Endothelial cell of umbilical vein (primary cell): Measurements from ENCODE around the gene TUFT1. TPM values are rescaled to one million over a fixed set of nuclear protein-coding genes. Genes with fewer than 3 reads are reported as not detected.

Source experiments
- BruUV-seq: library from RNA; stranded (reverse); fragments of 400-500 nt; replicated peaks from 2 replicates; lab custom pipeline; 2021; lab: Mats Ljungman, UMichigan
- CTCF ChIA-PET: fragments of 300-600, 350-600 bp; sonication (Branson Sonifier 250); formaldehyde crosslinking; loops from one replicate; lab custom pipeline; 2021; ENCODE audit warnings: antibody characterized with exemption, inconsistent platforms; lab: Charles Lee
- POLR2A ChIA-PET: fragments of 300-600, 350-600 bp; sonication (Branson Sonifier 250); formaldehyde crosslinking; loops from one replicate; lab custom pipeline; 2021; ENCODE audit warnings: antibody characterized with exemption, inconsistent platforms; lab: Charles Lee
- DNase-seq: peaks from one replicate; pipeline ENCODE4 v3.0.0-alpha.2; 2011; ENCODE audit warnings: low read depth, low spot score
- FAIRE-seq: peaks from 2 replicates; lab custom pipeline; 2011; peaks lifted over from hg19 to GRCh38; lab: Jason Lieb, UNC
- H2AFZ ChIP-seq: 2 replicates; pipeline ENCODE4 v1.6.0; 2012; ENCODE audit warnings: low read depth, low read length, control low read depth, inconsistent platforms
- H3K27ac ChIP-seq: 2 replicates; pipeline ENCODE4 v1.5.1; 2011; ENCODE audit warnings: low read depth, mild to moderate bottlenecking, control low read depth, low read length, moderate library complexity; ENCODE audit not compliant: insufficient read depth
- H3K27me3 ChIP-seq, 2 experiments: 2 replicates each; pipeline versions ENCODE4 v1.6.0 to v1.6.1; 2011; ENCODE audit warnings: low read length in 2 of 2, mixed read lengths in 1 of 2; ENCODE audit not compliant: control insufficient read depth in 2 of 2, insufficient read depth in 2 of 2
- H3K36me3 ChIP-seq, 2 experiments: 2 replicates in 1 of 2; 3 replicates in 1 of 2; pipeline ENCODE4 v1.5.1; 2011; ENCODE audit warnings: low read length in 2 of 2, mild to moderate bottlenecking in 1 of 2, moderate library complexity in 1 of 2; ENCODE audit not compliant: control insufficient read depth in 2 of 2, insufficient read depth in 2 of 2; ENCODE audit errors: extremely low read depth in 1 of 2
- H3K4me1 ChIP-seq: 3 replicates; pipeline ENCODE4 v1.5.1; 2011; ENCODE audit warnings: mild to moderate bottlenecking, low read length; ENCODE audit not compliant: control insufficient read depth, insufficient read depth; ENCODE audit errors: extremely low read depth
- H3K4me2 ChIP-seq: 2 replicates; pipeline ENCODE4 v1.6.1; 2011; ENCODE audit warnings: low read length, control low read depth, mixed read lengths; ENCODE audit not compliant: insufficient read depth
- H3K4me3 ChIP-seq, 3 experiments: fragments of 200-600 bp in 1 of 3; sonication (generic), shearing (Covaris generic) in 1 of 3; replicated peaks in 1 of 3; 2 replicates each; pipeline ENCODE4 v1.5.1; 2011 to 2016; ENCODE audit warnings: control low read depth in 3 of 3, low read length in 3 of 3, mild to moderate bottlenecking in 2 of 3, inconsistent platforms in 1 of 3, low read depth in 1 of 3, moderate library complexity in 1 of 3; ENCODE audit not compliant: insufficient read depth in 1 of 3
- H3K79me2 ChIP-seq: 2 replicates; pipeline ENCODE4 v1.6.0; 2012; ENCODE audit warnings: low read length, inconsistent platforms; ENCODE audit not compliant: control insufficient read depth, insufficient read depth
- H3K9ac ChIP-seq: replicated peaks from 2 replicates; pipeline ENCODE3; 2011; ENCODE audit warnings: low read length, control low read depth; ENCODE audit not compliant: insufficient read depth; ENCODE audit errors: extremely low read depth
- H3K9me1 ChIP-seq: replicated peaks from 3 replicates; pipeline ENCODE4 v1.6.0; 2011; ENCODE audit warnings: mild to moderate bottlenecking, low read length; ENCODE audit not compliant: control insufficient read depth, insufficient read depth; ENCODE audit errors: extremely low read depth
- H3K9me3 ChIP-seq: replicated peaks from 2 replicates; pipeline ENCODE4 v1.5.1; 2012; ENCODE audit warnings: low read length, inconsistent platforms; ENCODE audit not compliant: control insufficient read depth, insufficient read depth
- H4K20me1 ChIP-seq: replicated peaks from 2 replicates; pipeline ENCODE3; 2011; ENCODE audit warnings: mild to moderate bottlenecking, low read length; ENCODE audit not compliant: control insufficient read depth, insufficient read depth; ENCODE audit errors: extremely low read depth
- CTCF ChIP-seq, 2 donors: IDR thresholded peaks; 1 replicate in 1 of 2; 2 replicates in 1 of 2; pipeline ENCODE4 v1.5.1; 2011; ENCODE audit warnings: low read length in 2 of 2, mild to moderate bottlenecking in 2 of 2, moderate library complexity in 2 of 2, control low read depth in 1 of 2, inconsistent platforms in 1 of 2, low read depth in 1 of 2; ENCODE audit not compliant: insufficient read depth in 1 of 2; ENCODE audit errors: extremely low read depth in 1 of 2
- EZH2 ChIP-seq: IDR thresholded peaks from 2 replicates; pipeline ENCODE4 v1.6.1; 2012; ENCODE audit warnings: borderline replicate concordance, low read depth, mild to moderate bottlenecking, moderate library complexity, low read length, inconsistent platforms; ENCODE audit not compliant: severe bottlenecking
- FOS ChIP-seq: IDR thresholded peaks from 2 replicates; pipeline ENCODE4 v1.6.1; 2011; ENCODE audit warnings: mild to moderate bottlenecking, low read length, moderate library complexity, borderline replicate concordance; ENCODE audit not compliant: insufficient read depth
- GATA2 ChIP-seq: IDR thresholded peaks from 2 replicates; pipeline ENCODE4 v1.7.0; 2011; ENCODE audit warnings: low read depth, mild to moderate bottlenecking, moderate library complexity, mixed read lengths, low read length; ENCODE audit not compliant: insufficient read length, insufficient read depth
- JUN ChIP-seq: IDR thresholded peaks from 2 replicates; pipeline ENCODE4 v1.6.1; 2011; ENCODE audit warnings: borderline replicate concordance, low read depth; ENCODE audit not compliant: insufficient read length, insufficient read depth
- MAX ChIP-seq: IDR thresholded peaks from 2 replicates; pipeline ENCODE4 v1.6.1; 2011; ENCODE audit not compliant: insufficient read depth, insufficient read length
- MYC ChIP-seq: IDR thresholded peaks from one replicate; pipeline ENCODE4 v1.6.1; 2011; ENCODE audit warnings: mild to moderate bottlenecking, low read depth, low read length
- POLR2A ChIP-seq: IDR thresholded peaks from 2 replicates; pipeline ENCODE4 v1.6.1; 2012; ENCODE audit warnings: low read depth, mild to moderate bottlenecking, control low read depth, low read length
- POLR2AphosphoS5 ChIP-seq: IDR thresholded peaks from 2 replicates; pipeline ENCODE4 v1.6.1; 2012; ENCODE audit warnings: low read depth, mild to moderate bottlenecking, control low read depth, low read length, moderate library complexity; ENCODE audit not compliant: insufficient read depth
- dilution Hi-C: fragments of 300-500 bp; cut with MboI; formaldehyde crosslinking; loops from one replicate; pipeline ENCODE4 v1.15.0; 2019; ENCODE audit warnings: low sequenced_read_pairs; ENCODE audit not compliant: extremely low pct_ligation_motif_present
- intact Hi-C: fragments of 100-400 bp; cut with micrococcal nuclease; formaldehyde crosslinking; loops from one replicate; pipeline ENCODE4 v1.10.0; 2022
- polyA plus RNA-seq, 4 experiments: library from polyadenylated mRNA; depleted of rRNA in 3 of 4; stranded (reverse) in 3 of 4; unstranded in 1 of 4; fragments of >200 nt; gene quantifications; 2 replicates each; pipeline versions ENCODE4 v1.2.1 to v1.2.3, GENCODE V29; 2011 to 2012; ENCODE audit warnings: missing spikeins in 1 of 4
- total RNA-seq: library from RNA; stranded (reverse); gene quantifications from 2 replicates; pipeline ENCODE4 v1.2.3, GENCODE V29; 2021

TUFT1 gene
- total and polyA plus RNA-seq, 2 donors (not counting 3 experiments of a cell fraction or from before 2014, with no cell fraction given), result 4.3 to 5.1 TPM

DNA sequence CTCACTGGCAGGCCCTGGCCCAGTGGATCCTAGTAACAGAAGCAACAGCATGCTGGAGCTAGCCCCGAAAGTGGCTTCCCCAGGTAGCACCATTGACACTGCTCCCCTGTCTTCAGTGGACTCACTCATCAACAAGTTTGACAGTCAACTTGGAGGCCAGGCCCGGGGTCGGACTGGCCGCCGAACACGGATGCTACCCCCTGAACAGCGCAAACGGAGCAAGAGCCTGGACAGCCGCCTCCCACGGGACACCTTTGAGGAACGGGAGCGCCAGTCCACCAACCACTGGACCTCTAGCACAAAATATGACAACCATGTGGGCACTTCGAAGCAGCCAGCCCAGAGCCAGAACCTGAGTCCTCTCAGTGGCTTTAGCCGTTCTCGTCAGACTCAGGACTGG, 21.2 kb upstream of the TUFT1 start:
- H3K4me1 ChIP-seq, result no peaks in the 10 kb centered on the region
- no peaks in the 10 kb centered on the region for H3K9me1 ChIP-seq
- no peak overlapping the region for H2AFZ ChIP-seq
- no peak overlapping the region for H3K4me2 ChIP-seq
- no peak overlapping the region for H3K27ac ChIP-seq
- no peaks in the 10 kb centered on the region for H3K79me2 ChIP-seq
- no TSS peak for BruUV-seq
- no peaks in the 10 kb centered on the region for H3K9me3 ChIP-seq
- H3K4me3 ChIP-seq, result no peak overlapping the region
- DNase-seq (no peak), FAIRE-seq (no peak)
- ChIA-PET CTCF (no interaction called here), POLR2A (no interaction called here)
- intact Hi-C loops (no loop called here), dilution Hi-C loops (no loop called here)
- H3K36me3 ChIP-seq, result no peaks in the 10 kb centered on the region
- TF ChIP-seq EZH2 (no peak), MAX (no peak), MYC (no peak), GATA2 (no peak), CTCF (IDR thresholded peaks at IDR 0.05; ENCODE audit: extremely low read depth in 1 of 2, insufficient read depth in 1 of 2, low read depth in 1 of 2, low read length in 2 of 2) (no peak), FOS (no peak), JUN (no peak), POLR2AphosphoS5 (no peak), POLR2A (no peak)
- no peak overlapping the region for H3K9ac ChIP-seq
- H3K27me3 ChIP-seq, result no peaks in the 10 kb centered on the region
- H4K20me1 ChIP-seq, result no peaks in the 10 kb centered on the region
